Vagina (tissue), 2 donors: ENCODE results near the gene KDM4E. TPM values are rescaled to one million over a fixed set of nuclear protein-coding genes. Genes with fewer than 3 reads are reported as not detected.
A peak's percentile ranks its signal among the peaks of the same experiment; 100 is the strongest.
"Not testable (repeated sequence)": the region's sequence is repeated elsewhere in the genome, so short reads cannot be mapped to it uniquely, and the experiment has no call there.

Experiments
- DNase-seq, 2 donors: peaks; one replicate each; pipeline ENCODE4 v3.0.0-alpha.2; 2017; ENCODE audit errors: extremely low spot score in 2 of 2
- H3K27ac ChIP-seq: fragments of 200-600 bp; sonication (generic); one replicate; pipeline ENCODE4 v1.5.1; 2019
- H3K27me3 ChIP-seq: fragments of 200-600 bp; sonication (generic); one replicate; pipeline ENCODE4 v1.5.1; 2019
- H3K36me3 ChIP-seq, 2 donors: fragments of 200-600 bp; sonication (generic); one replicate each; pipeline ENCODE4 v1.5.1; 2017 to 2019
- H3K4me1 ChIP-seq: fragments of 200-600 bp; sonication (generic); one replicate; pipeline ENCODE4 v1.5.1; 2019
- H3K4me3 ChIP-seq, 2 donors: fragments of 200-600 bp; sonication (generic); 1 replicate in 1 of 2; 2 replicates in 1 of 2; pipeline ENCODE4 v1.5.1; 2016 to 2019
- H3K9me3 ChIP-seq: fragments of 200-600 bp; sonication (generic); one replicate; pipeline ENCODE4 v1.5.1; 2019
- POLR2A ChIP-seq, 2 donors: fragments of 450-650 bp; IDR thresholded peaks; one replicate each; pipeline ENCODE4 v1.6.1; 2017; ENCODE audit warnings: antibody characterized with exemption in 2 of 2, mild to moderate bottlenecking in 2 of 2, moderate library complexity in 2 of 2
- POLR2AphosphoS5 ChIP-seq, 2 donors: sonication (generic); formaldehyde crosslinking; IDR thresholded peaks; one replicate each; pipeline ENCODE4 v1.9.0; 2017; ENCODE audit warnings: antibody characterized with exemption in 2 of 2, mild to moderate bottlenecking in 2 of 2, low read depth in 1 of 2; ENCODE audit not compliant: insufficient read depth in 1 of 2
- intact Hi-C: fragments of 100-400 bp; cut with DNase I; formaldehyde crosslinking; loops from one replicate; pipeline ENCODE4 v1.15.1; 2023
- total RNA-seq: library from RNA; depleted of rRNA; stranded (reverse); fragments of >200 nt; gene quantifications from one replicate; pipeline ENCODE4 v1.2.3, GENCODE V29; 2016
- TF ChIP-seq, protein P1 (sequence below), 3 experiments: fragments of 450-650 bp in 2 of 3; fragments of 200-600 bp in 1 of 3; sonication (generic) in 1 of 3; IDR thresholded peaks; one replicate each; pipeline ENCODE4 v1.5.1; 2017 to 2019; ENCODE audit warnings: antibody characterized with exemption in 3 of 3, mild to moderate bottlenecking in 2 of 3, moderate library complexity in 2 of 3

The KDM4E gene
- total RNA-seq, 1 donor from 2014 or later, result not detected

GRCh38 chr11:95035316-95035715, 10.3 kb downstream of the KDM4E start:
- H3K36me3 ChIP-seq, result no peaks in the 10 kb centered on the region
- H3K4me3 ChIP-seq, result no peak overlapping the region
- no peaks in the 10 kb centered on the region for H3K9me3 ChIP-seq
- H3K27me3 ChIP-seq, result no peaks in the 10 kb centered on the region
- no peak overlapping the region for H3K27ac ChIP-seq
- H3K4me1 ChIP-seq, result no peaks in the 10 kb centered on the region
- intact Hi-C loops, result no loop called here
- DNase-seq, result no peak
- TF ChIP-seq POLR2AphosphoS5 (IDR thresholded peaks at IDR 0.05; ENCODE audit: insufficient read depth in 1 of 2, low read depth in 1 of 2) (no peak), POLR2A (IDR thresholded peaks at IDR 0.05) (no peak)
- TF ChIP-seq, protein P1, sequence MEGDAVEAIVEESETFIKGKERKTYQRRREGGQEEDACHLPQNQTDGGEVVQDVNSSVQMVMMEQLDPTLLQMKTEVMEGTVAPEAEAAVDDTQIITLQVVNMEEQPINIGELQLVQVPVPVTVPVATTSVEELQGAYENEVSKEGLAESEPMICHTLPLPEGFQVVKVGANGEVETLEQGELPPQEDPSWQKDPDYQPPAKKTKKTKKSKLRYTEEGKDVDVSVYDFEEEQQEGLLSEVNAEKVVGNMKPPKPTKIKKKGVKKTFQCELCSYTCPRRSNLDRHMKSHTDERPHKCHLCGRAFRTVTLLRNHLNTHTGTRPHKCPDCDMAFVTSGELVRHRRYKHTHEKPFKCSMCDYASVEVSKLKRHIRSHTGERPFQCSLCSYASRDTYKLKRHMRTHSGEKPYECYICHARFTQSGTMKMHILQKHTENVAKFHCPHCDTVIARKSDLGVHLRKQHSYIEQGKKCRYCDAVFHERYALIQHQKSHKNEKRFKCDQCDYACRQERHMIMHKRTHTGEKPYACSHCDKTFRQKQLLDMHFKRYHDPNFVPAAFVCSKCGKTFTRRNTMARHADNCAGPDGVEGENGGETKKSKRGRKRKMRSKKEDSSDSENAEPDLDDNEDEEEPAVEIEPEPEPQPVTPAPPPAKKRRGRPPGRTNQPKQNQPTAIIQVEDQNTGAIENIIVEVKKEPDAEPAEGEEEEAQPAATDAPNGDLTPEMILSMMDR (IDR thresholded peaks at IDR 0.05), result no peak

GRCh38 chr11:95037356-95038035, 12.4 kb downstream of the KDM4E start:
- DNase-seq, H3K36me3 ChIP-seq, H3K4me1 ChIP-seq, H3K9me3 ChIP-seq, H3K27me3 ChIP-seq, intact Hi-C loops, H3K27ac ChIP-seq: not testable (repeated sequence)
- peak overlapping the region; percentile 36 to 38 for H3K4me3 ChIP-seq

DNA sequence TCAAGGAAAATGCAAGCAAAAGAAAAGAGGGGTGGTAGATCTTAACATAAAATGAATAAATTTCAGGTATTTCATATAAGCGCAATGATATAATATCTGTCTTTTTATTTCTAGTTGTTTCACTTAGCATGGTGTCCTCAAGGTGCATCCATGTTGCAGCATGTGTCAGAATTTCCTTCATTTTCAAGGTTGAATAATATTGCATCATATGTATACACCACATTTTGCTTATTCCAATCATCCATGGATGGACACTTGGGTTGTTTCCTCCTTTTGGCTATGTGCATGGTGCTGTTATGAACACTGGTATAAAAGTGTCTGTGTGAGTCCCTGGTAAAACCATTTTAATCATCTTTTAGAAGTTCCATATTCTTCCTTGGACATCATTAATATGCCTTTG, 17.2 kb downstream of the KDM4E start:
- DNase-seq, result no peak
- H3K27ac ChIP-seq, result no peak overlapping the region
- H3K27me3 ChIP-seq, result no peaks in the 10 kb centered on the region
- H3K4me3 ChIP-seq, result no peak overlapping the region
- no peaks in the 10 kb centered on the region for H3K36me3 ChIP-seq
- no peak for TF ChIP-seq POLR2A (IDR thresholded peaks at IDR 0.05)
- no peaks in the 10 kb centered on the region for H3K9me3 ChIP-seq
- intact Hi-C loops, result no loop called here
- no peaks in the 10 kb centered on the region for H3K4me1 ChIP-seq

DNA sequence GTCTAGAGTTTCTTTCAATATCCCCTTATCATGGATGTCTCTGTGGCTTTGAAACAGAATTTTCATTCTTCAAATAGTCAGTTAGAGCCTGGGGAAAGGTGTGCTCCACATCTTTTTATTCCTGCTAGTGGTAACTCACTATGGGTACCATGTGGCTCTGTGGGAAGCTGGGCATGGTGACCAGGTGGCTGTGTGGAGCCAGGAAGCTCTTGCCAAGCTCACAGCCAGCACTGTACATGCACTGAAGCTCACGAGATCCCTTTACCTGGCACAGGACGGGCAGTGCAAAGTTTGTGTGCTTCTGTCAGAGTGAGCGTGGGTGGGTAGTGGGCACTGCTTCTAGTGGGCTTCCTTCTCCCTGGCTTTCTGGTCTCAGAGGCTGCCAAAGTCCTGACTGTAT, 17.8 kb downstream of the KDM4E start:
- H3K36me3 ChIP-seq, result no peaks in the 10 kb centered on the region
- H3K4me1 ChIP-seq, result no peaks in the 10 kb centered on the region
- DNase-seq, result no peak
- no peak overlapping the region for H3K27ac ChIP-seq
- no peaks in the 10 kb centered on the region for H3K9me3 ChIP-seq
- H3K27me3 ChIP-seq, result no peaks in the 10 kb centered on the region
- intact Hi-C loops, result no loop called here
- H3K4me3 ChIP-seq, result no peak overlapping the region
- TF ChIP-seq POLR2AphosphoS5 (IDR thresholded peaks at IDR 0.05; ENCODE audit: insufficient read depth in 1 of 2, low read depth in 1 of 2) (no peak), POLR2A (IDR thresholded peaks at IDR 0.05) (no peak)
- TF ChIP-seq, protein P1 (IDR thresholded peaks at IDR 0.05), result no peak

DNA sequence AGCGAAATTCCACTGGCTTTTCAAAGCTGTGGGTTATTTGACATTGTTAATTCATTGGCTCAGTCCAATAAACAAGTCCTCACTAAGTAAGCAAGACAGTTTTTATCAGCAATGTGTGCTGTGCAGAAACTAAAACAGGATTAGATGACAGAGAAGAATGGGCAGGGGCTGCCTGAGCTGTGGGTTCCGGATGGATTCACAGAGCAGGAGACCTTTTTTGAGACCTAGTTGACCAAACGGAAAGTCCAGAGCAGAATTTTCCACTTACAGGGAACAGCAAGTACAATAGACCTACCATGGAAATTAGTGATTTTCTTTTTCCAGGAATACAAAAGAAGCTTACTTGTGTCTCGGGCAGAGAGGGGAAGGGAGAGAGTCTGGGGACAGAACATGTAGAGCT, 19.0 kb downstream of the KDM4E start:
- H3K36me3 ChIP-seq, result no peaks in the 10 kb centered on the region
- H3K27ac ChIP-seq, result no peak overlapping the region
- no peaks in the 10 kb centered on the region for H3K27me3 ChIP-seq
- no peak overlapping the region for H3K4me3 ChIP-seq
- DNase-seq, result no peak
- no peak for TF ChIP-seq POLR2AphosphoS5 (IDR thresholded peaks at IDR 0.05; ENCODE audit: insufficient read depth in 1 of 2, low read depth in 1 of 2)
- TF ChIP-seq, protein P1 (IDR thresholded peaks at IDR 0.05), result no peak
- no peaks in the 10 kb centered on the region for H3K4me1 ChIP-seq
- intact Hi-C loops, result no loop called here
- no peaks in the 10 kb centered on the region for H3K9me3 ChIP-seq

DNA sequence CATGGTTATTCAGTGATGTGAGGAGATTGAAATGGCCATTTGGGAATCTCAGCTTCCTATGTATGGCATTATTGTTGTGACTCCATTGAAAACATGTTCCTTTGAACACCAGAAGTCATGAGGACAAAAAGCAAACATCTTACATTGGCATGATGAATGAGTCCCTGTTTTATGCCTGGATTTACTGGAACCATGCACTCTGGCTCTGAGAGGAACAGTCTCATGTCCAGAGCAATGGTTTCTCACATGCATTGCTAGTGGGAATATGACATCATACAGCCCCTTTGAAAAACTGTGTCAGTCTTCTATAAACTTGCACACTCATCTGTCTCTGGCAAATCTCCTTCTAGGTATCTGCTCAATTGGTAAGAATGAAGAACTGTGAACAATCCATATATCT, 20.8 kb downstream of the KDM4E start:
- intact Hi-C loops, result no loop called here
- Histone ChIP-seq H3K4me3 (no peak overlapping the region), H3K4me1 (no peaks in the 10 kb centered on the region), H3K36me3 (no peaks in the 10 kb centered on the region), H3K27me3 (no peaks in the 10 kb centered on the region), H3K27ac (no peak overlapping the region), H3K9me3 (no peaks in the 10 kb centered on the region)
- no peak for DNase-seq
- TF ChIP-seq, protein P1 (IDR thresholded peaks at IDR 0.05), result no peak
- no peak for TF ChIP-seq POLR2A (IDR thresholded peaks at IDR 0.05)
- TF ChIP-seq POLR2AphosphoS5 (IDR thresholded peaks at IDR 0.05; ENCODE audit: insufficient read depth in 1 of 2, low read depth in 1 of 2), result no peak

DNA sequence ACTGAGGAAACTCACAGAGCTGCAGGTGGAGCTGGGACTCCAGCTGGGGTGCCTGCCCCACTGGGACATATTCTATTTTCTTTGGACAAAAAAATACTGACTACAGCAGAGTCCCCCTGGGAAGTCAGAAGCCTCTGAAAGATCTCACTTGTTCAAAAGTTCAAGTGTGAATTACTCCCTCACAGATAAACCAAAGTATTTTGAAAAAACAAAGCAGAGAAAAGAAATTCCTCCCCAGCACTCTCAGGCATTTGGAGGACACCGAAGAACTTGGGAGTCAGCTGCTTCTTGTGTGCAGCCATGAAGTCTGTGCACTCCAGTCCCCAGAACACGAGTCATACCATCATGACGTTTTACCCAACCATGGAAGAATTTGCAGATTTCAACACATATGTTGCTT, 24.1 kb downstream of the KDM4E start, which contains the start of gene KDM4F:
Gene KDM4F, plus strand, starts transcription at position 301 of the 400 bp plus-strand sequence.
- H3K4me3 ChIP-seq, DNase-seq, intact Hi-C loops: not testable (repeated sequence)

More for the DNA sequence above, 24.1 kb downstream of the KDM4E start, which contains the start of gene KDM4F:
- not testable (repeated sequence) for H3K27ac ChIP-seq, H3K36me3 ChIP-seq, H3K27me3 ChIP-seq, H3K9me3 ChIP-seq, H3K4me1 ChIP-seq
